AG04449 (cell line): Measurements from ENCODE around the gene HIVEP3.

Experiments used
- CTCF ChIA-PET: fragments of 350-600 bp; formaldehyde crosslinking; extraction: SDS; loops from one replicate; lab custom pipeline; 2021; ENCODE audit warnings: antibody characterized with exemption; lab: Yijun Ruan, JAX
- POLR2A ChIA-PET: fragments of 400-600, 350-600 bp; formaldehyde crosslinking; extraction: SDS; loops from one replicate; lab custom pipeline; 2020; ENCODE audit warnings: antibody characterized with exemption, inconsistent platforms; lab: Yijun Ruan, JAX
- DNase-seq: peaks from one replicate; pipeline ENCODE4 v3.0.0-alpha.2; 2010; ENCODE audit warnings: low read depth, low spot score
- H3K4me3 ChIP-seq: 2 replicates; pipeline ENCODE4 v1.5.1; 2011; ENCODE audit warnings: low read depth, mild to moderate bottlenecking, control low read depth, low read length
- TF ChIP-seq, protein P1 (sequence below): IDR thresholded peaks from one replicate; pipeline ENCODE4 v1.5.1; 2011; ENCODE audit warnings: mild to moderate bottlenecking, moderate library complexity, low read length, control low read depth, inconsistent platforms; ENCODE audit not compliant: insufficient read depth; ENCODE audit errors: missing control alignments

The HIVEP3 gene

DNA sequence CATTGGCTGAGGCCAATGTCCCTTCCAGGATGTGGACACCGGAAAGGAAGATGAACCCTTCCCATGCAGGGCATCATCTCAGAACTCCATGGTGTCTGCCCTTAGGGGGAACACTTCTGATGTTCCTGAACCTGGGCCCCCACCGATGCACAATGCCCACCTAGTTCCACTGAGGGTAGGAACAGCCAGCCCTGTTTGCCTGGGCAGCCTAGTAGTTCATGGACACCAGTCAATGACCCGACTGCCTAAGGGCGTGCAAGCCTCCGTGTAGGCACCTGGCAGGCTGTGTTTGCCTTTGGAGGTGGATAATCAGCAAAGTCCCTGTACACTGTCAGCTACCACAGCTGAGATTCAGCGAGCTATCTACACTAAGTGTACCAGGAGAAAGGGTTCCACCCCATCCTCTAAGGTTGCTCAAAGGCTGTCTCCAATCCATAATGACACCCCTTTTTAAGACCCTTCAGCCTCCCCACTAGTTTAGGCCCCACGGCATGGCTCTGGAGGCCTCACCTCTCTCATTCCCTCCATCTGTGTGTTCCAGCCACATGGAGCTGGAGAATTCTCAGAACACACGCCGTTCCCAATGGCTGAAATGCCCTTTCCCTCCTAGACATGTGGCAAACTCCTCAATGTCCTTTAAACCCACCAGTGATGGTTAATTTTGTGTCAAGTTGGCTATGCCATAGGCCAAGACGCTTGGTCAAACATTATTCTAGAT lies 309.4 kb downstream of the HIVEP3 start:
- DNase-seq = no peak
- ChIA-PET CTCF (interaction anchor here (0.9 to 1.3 kb wide), 3 partner anchors 10 to 426 kb away, joined by 3 read pairs; no protein-coding TSS in a partner anchor), POLR2A (no interaction called here)
- no peak overlapping the region for H3K4me3 ChIP-seq
- TF ChIP-seq, protein P1, sequence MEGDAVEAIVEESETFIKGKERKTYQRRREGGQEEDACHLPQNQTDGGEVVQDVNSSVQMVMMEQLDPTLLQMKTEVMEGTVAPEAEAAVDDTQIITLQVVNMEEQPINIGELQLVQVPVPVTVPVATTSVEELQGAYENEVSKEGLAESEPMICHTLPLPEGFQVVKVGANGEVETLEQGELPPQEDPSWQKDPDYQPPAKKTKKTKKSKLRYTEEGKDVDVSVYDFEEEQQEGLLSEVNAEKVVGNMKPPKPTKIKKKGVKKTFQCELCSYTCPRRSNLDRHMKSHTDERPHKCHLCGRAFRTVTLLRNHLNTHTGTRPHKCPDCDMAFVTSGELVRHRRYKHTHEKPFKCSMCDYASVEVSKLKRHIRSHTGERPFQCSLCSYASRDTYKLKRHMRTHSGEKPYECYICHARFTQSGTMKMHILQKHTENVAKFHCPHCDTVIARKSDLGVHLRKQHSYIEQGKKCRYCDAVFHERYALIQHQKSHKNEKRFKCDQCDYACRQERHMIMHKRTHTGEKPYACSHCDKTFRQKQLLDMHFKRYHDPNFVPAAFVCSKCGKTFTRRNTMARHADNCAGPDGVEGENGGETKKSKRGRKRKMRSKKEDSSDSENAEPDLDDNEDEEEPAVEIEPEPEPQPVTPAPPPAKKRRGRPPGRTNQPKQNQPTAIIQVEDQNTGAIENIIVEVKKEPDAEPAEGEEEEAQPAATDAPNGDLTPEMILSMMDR = no peak

DNA sequence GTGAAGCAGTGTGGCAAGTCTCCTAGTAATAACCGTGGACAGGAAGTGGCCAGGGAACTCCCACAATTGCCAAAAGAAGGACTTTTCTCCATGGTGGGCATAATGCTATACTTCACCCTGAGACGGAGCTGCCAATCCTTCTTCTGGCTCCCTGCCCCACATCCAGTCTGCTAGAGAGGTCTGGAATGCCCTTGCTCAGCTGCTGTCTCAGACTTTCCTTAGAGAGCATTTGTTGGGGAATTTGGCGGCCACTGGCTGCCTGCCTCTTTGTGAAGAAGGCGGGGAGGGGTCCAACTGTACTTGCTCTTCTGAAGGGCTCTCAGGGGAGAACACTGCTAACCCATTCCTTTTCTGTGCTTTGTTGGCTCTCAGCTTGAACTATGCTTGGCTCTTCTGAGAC lies 310.5 kb downstream of the HIVEP3 start:
- TF ChIP-seq, protein P1 = no peak
- POLR2A ChIA-PET = no interaction called here
- CTCF ChIA-PET = interaction anchor here (1.0 kb wide), 1 partner anchor 9 kb away, joined by 4 read pairs; no protein-coding TSS in a partner anchor
- no peak for DNase-seq
- no peak overlapping the region for H3K4me3 ChIP-seq

DNA sequence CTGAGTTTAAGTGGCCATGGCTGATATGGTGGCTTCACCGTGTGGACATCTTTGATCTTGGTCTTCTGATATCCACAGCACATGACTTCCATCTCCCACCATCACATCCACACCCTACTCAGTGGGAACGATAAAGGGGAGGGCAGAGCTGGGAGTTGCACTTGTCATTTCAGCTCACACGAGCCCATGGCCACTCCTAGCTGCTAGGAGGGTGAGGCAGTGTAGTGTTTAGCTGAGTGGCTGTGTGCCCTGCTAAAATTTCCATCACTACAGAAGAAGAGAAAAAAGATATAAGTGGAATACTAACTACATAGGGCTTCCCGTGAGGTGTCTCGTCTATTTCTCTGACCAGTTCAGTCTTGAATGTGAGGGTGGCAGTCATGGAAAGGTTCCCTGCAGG lies 310.9 kb downstream of the HIVEP3 start:
- ChIA-PET POLR2A (no interaction called here), CTCF (interaction anchor here (1.0 kb wide), 2 partner anchors 9 to 18 kb away, joined by 3 to 4 read pairs; no protein-coding TSS in a partner anchor)
- TF ChIP-seq, protein P1 = no peak
- H3K4me3 ChIP-seq = no peak overlapping the region
- DNase-seq = no peak

DNA sequence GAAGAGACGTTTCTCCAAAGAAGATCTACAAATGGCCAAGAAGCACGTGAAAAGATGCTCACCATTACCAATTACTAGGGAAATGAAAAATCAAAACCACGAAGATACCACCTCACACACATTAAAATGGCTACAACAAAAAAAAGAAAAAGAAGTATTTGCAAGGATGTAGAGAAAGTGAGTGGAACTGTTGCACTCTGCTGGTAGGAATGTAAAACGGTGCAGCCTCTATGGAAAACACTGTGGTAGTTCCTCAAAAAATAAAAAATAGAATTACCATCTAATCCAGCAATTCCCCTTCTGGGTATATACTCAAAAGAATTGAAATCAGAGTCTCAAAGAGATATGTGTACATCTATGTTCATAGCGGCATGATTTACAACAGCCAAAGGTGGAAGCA lies 318.8 kb downstream of the HIVEP3 start:
- ChIA-PET CTCF (interaction anchor here (1.5 to 1.7 kb wide), 2 partner anchors 11 to 195 kb away, joined by 4 to 6 read pairs; no protein-coding TSS in a partner anchor), POLR2A (no interaction called here)
- H3K4me3 ChIP-seq = no peak overlapping the region
- TF ChIP-seq, protein P1 = peak; percentile 41
- no peak for DNase-seq

DNA sequence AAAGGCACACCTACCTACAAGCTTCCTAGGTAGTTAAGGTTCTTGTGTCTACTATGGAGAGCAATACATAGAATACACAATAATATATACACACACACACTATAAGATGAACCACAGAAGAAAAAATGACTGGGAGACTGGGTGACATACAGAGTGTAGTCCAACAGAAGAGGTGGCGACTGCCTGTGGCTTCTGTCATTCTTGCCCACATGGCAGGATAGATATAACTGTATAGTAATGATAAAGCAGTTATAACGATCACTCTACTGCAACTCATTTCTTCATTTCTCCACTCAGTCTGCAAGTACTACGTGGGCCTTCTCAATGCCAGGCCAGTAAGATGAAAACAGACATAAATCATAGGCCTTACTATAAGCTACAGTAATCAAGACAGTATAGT lies 320.4 kb downstream of the HIVEP3 start:
- ChIA-PET POLR2A (no interaction called here), CTCF (interaction anchor here (1.0 to 2.8 kb wide), 7 partner anchors 8 to 197 kb away, joined by 3 to 18 read pairs (median 3); no protein-coding TSS in a partner anchor)
- TF ChIP-seq, protein P1 = no peak

DNA sequence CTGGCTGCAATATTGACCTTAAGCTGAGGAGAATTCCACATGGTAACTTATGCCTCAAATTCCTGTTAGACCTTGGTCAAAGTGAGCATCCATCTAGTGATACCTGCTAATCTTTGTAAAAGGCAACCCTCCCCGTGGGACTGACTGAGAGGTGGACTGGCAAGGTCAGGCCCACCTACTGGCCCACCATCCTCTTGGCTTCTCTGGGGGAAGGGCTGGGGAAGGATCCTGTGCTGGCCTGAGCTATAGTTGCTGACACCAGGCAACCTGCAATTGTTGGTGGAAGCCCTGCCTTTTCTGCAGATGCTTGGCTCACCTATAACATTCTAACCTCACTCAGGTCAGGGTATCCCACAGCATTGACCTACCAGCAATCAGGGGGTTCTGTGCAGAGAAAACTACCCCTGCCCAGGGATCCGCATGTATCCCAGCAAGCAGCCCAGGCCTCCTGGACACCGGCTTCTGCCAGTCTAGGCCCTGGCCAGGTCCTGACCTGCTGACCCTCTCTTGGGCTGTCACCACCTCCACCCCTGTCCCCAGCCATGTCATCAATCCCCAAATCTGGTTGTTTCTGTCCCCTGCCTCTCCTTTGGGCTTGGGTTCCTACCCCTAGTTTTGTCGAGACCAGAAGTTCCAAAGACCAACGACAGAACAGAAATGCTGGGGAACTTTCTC lies 326.1 kb downstream of the HIVEP3 start:
- H3K4me3 ChIP-seq = no peak overlapping the region
- DNase-seq = no peak
- CTCF ChIA-PET = interaction anchor here (1.2 to 3.4 kb wide), 2 partner anchors 9 to 19 kb away, joined by 4 to 12 read pairs; no protein-coding TSS in a partner anchor
- POLR2A ChIA-PET = no interaction called here
- TF ChIP-seq, protein P1 = no peak

More for the DNA sequence above, 320.4 kb downstream of the HIVEP3 start:
- H3K4me3 ChIP-seq = no peak overlapping the region
- no peak for DNase-seq
